K562 (cell line): ENCODE data around the gene GLCCI1. TPM values are rescaled to one million over a fixed set of nuclear protein-coding genes. Genes with fewer than 3 reads are reported as not detected.

ENCODE experiments used
- ATAC-seq: fragments of 200-7000 bp; cut with Tn5 transposase; 3 replicates; pipeline ENCODE4 v1.9.1; 2020; ENCODE audit warnings: moderate library complexity
- BruUV-seq: library from RNA; stranded (reverse); fragments of 400-500 nt; replicated peaks from 2 replicates; lab custom pipeline; 2021; lab: Mats Ljungman, UMichigan
- CTCF ChIA-PET: fragments of 300-600 bp; formaldehyde crosslinking; extraction: SDS; loops from one replicate; lab custom pipeline; 2021; ENCODE audit warnings: low intra/inter-chr PET ratio; lab: Yijun Ruan, JAX
- POLR2A ChIA-PET: fragments of 300-600, 350-650 bp; sonication (Branson Sonifier 250); formaldehyde crosslinking; extraction: SDS; loops from one replicate; lab custom pipeline; 2021; ENCODE audit warnings: antibody characterized with exemption, inconsistent platforms; lab: Yijun Ruan, JAX
- DNase-seq, 4 experiments: peaks; one replicate each; pipeline versions ENCODE4 v3.0.0 to v3.0.0-alpha.2; 2011 to 2018; ENCODE audit warnings: low spot score in 3 of 4, mixed read lengths in 3 of 4; ENCODE audit errors: extremely low read depth in 1 of 4
- FAIRE-seq: peaks from 2 replicates; lab custom pipeline; 2011; peaks lifted over from hg19 to GRCh38; lab: Jason Lieb, UNC
- H2AFZ ChIP-seq: 2 replicates; pipeline ENCODE4 v1.6.0; 2011; ENCODE audit warnings: low read depth, low read length, control low read depth, inconsistent platforms
- H3K27ac ChIP-seq: fragments of 200-600 bp; 3 replicates; pipeline ENCODE4 v1.8.0; 2011; ENCODE audit warnings: low read depth, mild to moderate bottlenecking, control low read depth, inconsistent platforms, low read length, moderate library complexity, mixed read lengths; ENCODE audit errors: extremely low read depth
- H3K27me3 ChIP-seq, 2 experiments: fragments of 300-600 bp in 1 of 2; 2 replicates in 1 of 2; 3 replicates in 1 of 2; pipeline versions ENCODE4 v1.6.0 to v1.8.0; 2011; ENCODE audit warnings: inconsistent platforms in 2 of 2, low read length in 2 of 2, mild to moderate bottlenecking in 1 of 2, mixed read lengths in 1 of 2, moderate library complexity in 1 of 2; ENCODE audit not compliant: control insufficient read depth in 2 of 2, insufficient read depth in 2 of 2
- H3K36me3 ChIP-seq: fragments of 300-600 bp; 3 replicates; pipeline ENCODE4 v1.8.0; 2011; ENCODE audit warnings: mild to moderate bottlenecking, low read length, inconsistent platforms; ENCODE audit not compliant: control insufficient read depth, insufficient read depth
- H3K4me1 ChIP-seq, 2 experiments: fragments of 200-600 bp in 1 of 2; replicated peaks in 1 of 2; 2 replicates in 1 of 2; 3 replicates in 1 of 2; pipeline versions ENCODE4 v1.5.1 to v1.8.0; 2011; ENCODE audit warnings: inconsistent platforms in 2 of 2, low read length in 2 of 2, mild to moderate bottlenecking in 1 of 2, mixed read lengths in 1 of 2, moderate library complexity in 1 of 2; ENCODE audit not compliant: control insufficient read depth in 2 of 2, insufficient read depth in 2 of 2
- H3K4me2 ChIP-seq: 2 replicates; pipeline ENCODE4 v1.6.1; 2011; ENCODE audit warnings: low read length, control low read depth, inconsistent platforms, mixed read lengths; ENCODE audit not compliant: insufficient read depth
- H3K4me3 ChIP-seq: fragments of 200-600 bp; sonication (generic), shearing (Covaris generic); 2 replicates; pipeline ENCODE4 v1.5.1; 2016; ENCODE audit warnings: control low read depth, inconsistent platforms
- H3K79me2 ChIP-seq: fragments of 200-600 bp; 3 replicates; pipeline ENCODE4 v1.8.0; 2011; ENCODE audit warnings: low read length, inconsistent platforms; ENCODE audit not compliant: control insufficient read depth, insufficient read depth
- H3K9ac ChIP-seq, 2 experiments: 2 replicates each; pipeline versions ENCODE4 v1.6.0 to v1.6.1; 2011; ENCODE audit warnings: low read depth in 2 of 2, low read length in 2 of 2, control low read depth in 1 of 2, inconsistent platforms in 1 of 2, mild to moderate bottlenecking in 1 of 2, mixed read lengths in 1 of 2; ENCODE audit not compliant: insufficient read depth in 1 of 2
- H3K9me1 ChIP-seq: one replicate; pipeline ENCODE4 v1.6.0; 2011; ENCODE audit warnings: inconsistent platforms, mild to moderate bottlenecking, low read length, moderate library complexity; ENCODE audit not compliant: control insufficient read depth, insufficient read depth
- H3K9me3 ChIP-seq: replicated peaks from 2 replicates; pipeline ENCODE4 v1.5.1; 2011; ENCODE audit warnings: low read depth, low read length, inconsistent platforms; ENCODE audit not compliant: control insufficient read depth, insufficient read depth
- H4K20me1 ChIP-seq: replicated peaks from 2 replicates; pipeline ENCODE4 v1.6.1; 2011; ENCODE audit warnings: low read length, inconsistent platforms, mixed read lengths; ENCODE audit not compliant: control insufficient read depth, insufficient read depth
- CBX2 ChIP-seq: fragments of 200-600 bp; sonication (generic); IDR thresholded peaks from one replicate; pipeline ENCODE4 v1.6.1; 2012; ENCODE audit warnings: mild to moderate bottlenecking, low read length, inconsistent platforms; ENCODE audit not compliant: insufficient read depth, poor library complexity, severe bottlenecking
- KDM1A ChIP-seq, 2 experiments: fragments of 450-650 bp; IDR thresholded peaks; 2 replicates each; pipeline ENCODE4 v1.6.1; 2016; ENCODE audit warnings: mild to moderate bottlenecking in 2 of 2
- NBN ChIP-seq: fragments of 450-650 bp; IDR thresholded peaks from 2 replicates; pipeline ENCODE4 v1.6.1; 2016; ENCODE audit warnings: low read depth, mild to moderate bottlenecking
- NFE2L1 ChIP-seq: fragments of 450-650 bp; IDR thresholded peaks from 2 replicates; pipeline ENCODE4 v1.6.1; 2016; ENCODE audit warnings: missing genetic modification characterization, low read depth, mild to moderate bottlenecking, missing compliant biosample characterization, moderate library complexity, borderline replicate concordance
- NR0B1 ChIP-seq: fragments of 450-650 bp; IDR thresholded peaks from one replicate; pipeline ENCODE4 v1.6.1; 2018; ENCODE audit warnings: mild to moderate bottlenecking, moderate library complexity; ENCODE audit not compliant: partially characterized antibody
- RAD21 ChIP-seq, 2 experiments: fragments of 250-450 bp in 1 of 2; fragments of 450-650 bp in 1 of 2; sonication (Bioruptor Pico) in 1 of 2; formaldehyde crosslinking in 1 of 2; IDR thresholded peaks in 1 of 2; conservative IDR thresholded peaks in 1 of 2; 2 replicates each; pipeline versions ENCODE4 v1.4.0 to v1.8.0; 2020 to 2022; ENCODE audit warnings: mild to moderate bottlenecking in 2 of 2, moderate library complexity in 1 of 2
- SMARCB1 ChIP-seq: IDR thresholded peaks from 2 replicates; pipeline ENCODE4 v1.6.1; 2011; ENCODE audit warnings: improper control_type of control experiment, low read depth; ENCODE audit not compliant: insufficient read length
- STAT5B ChIP-seq: fragments of 250-450 bp; sonication (Bioruptor Pico); IDR thresholded peaks from 2 replicates; pipeline ENCODE4 v1.8.0; 2021; ENCODE audit warnings: mild to moderate bottlenecking, inconsistent platforms
- TBP ChIP-seq: optimal IDR thresholded peaks from 2 replicates; pipeline ENCODE3; 2011; ENCODE audit warnings: low read depth, low read length, improper control_type of control experiment
- ZC3H4 ChIP-seq: sonication (generic); formaldehyde crosslinking; IDR thresholded peaks from 2 replicates; pipeline ENCODE4 v1.9.0; 2021; ENCODE audit warnings: missing genetic modification reagents, borderline replicate concordance
- ZNF24 ChIP-seq: fragments of 450-650 bp; IDR thresholded peaks from 2 replicates; pipeline ENCODE4 v1.6.1; 2016
- ZNF830 ChIP-seq: fragments of 250-450 bp; sonication (Bioruptor Pico); IDR thresholded peaks from 2 replicates; pipeline ENCODE4 v1.5.0; 2021; ENCODE audit warnings: mild to moderate bottlenecking
- WGBS: fragments of 100-300 bp; shearing (Covaris generic); methylation state at CpG from one replicate; pipeline ENCODE4 v1.1.6; 2016; ENCODE audit warnings: low coverage, mixed read lengths; ENCODE audit not compliant: insufficient coverage; ENCODE audit errors: missing lambda C conversion rate; 5-methylcytosine and 5-hydroxymethylcytosine counted together
- in situ Hi-C: fragments of 300-500 bp; cut with MboI; formaldehyde crosslinking; loops from 4 replicates; pipeline ENCODE4 v1.15.0; 2018; ENCODE audit warnings: inconsistent platforms, mixed read lengths
- intact Hi-C: fragments of 100-400 bp; cut with micrococcal nuclease; formaldehyde crosslinking; loops from 2 replicates; pipeline ENCODE4 v1.14.2; 2022
- polyA plus RNA-seq, 8 experiments: library from polyadenylated mRNA; depleted of rRNA in 4 of 8; stranded (reverse) in 5 of 8; unstranded in 3 of 8; fragments of >200 nt; fragmentation: Nextera tagmentation in 2 of 8; fragmentation: Illumina TruSeq in 1 of 8; extraction: Ambion mirVana in 2 of 8; extraction: Trizol in 1 of 8; gene quantifications; 2 replicates each; pipeline versions ENCODE4 v1.2.1 to v1.2.3, GENCODE V29; 2011 to 2014; ENCODE audit warnings: inconsistent platforms in 1 of 8, missing spikeins in 1 of 8
- total RNA-seq, 7 experiments: library from RNA; depleted of rRNA in 6 of 7; stranded (reverse); fragments of >200 nt in 6 of 7; fragmentation: Illumina TruSeq in 2 of 7; extraction: Trizol in 2 of 7; gene quantifications; 2 replicates each; pipeline versions ENCODE4 v1.2.1 to v1.2.3, GENCODE V29; 2011 to 2021; ENCODE audit warnings: low replicate concordance in 1 of 7
- TF ChIP-seq, protein P1 (sequence below): fragments of 450-650 bp; formaldehyde crosslinking; IDR thresholded peaks from 2 replicates; pipeline ENCODE4 v1.4.0; 2022; ENCODE audit warnings: missing genetic modification characterization
- TF ChIP-seq, protein P2 (sequence below): fragments of 250-450 bp; sonication (Bioruptor Pico); IDR thresholded peaks from 2 replicates; pipeline ENCODE4 v1.5.0; 2021
- TF ChIP-seq, protein P3 (sequence below), 2 experiments: fragments of 450-650 bp in 1 of 2; sonication (generic) in 1 of 2; formaldehyde crosslinking in 1 of 2; IDR thresholded peaks in 1 of 2; conservative IDR thresholded peaks in 1 of 2; 2 replicates each; pipeline versions ENCODE4 v1.6.1 to v1.8.1; 2016 to 2023; ENCODE audit warnings: mild to moderate bottlenecking in 2 of 2, moderate library complexity in 2 of 2, inconsistent platforms in 1 of 2, missing genetic modification reagents in 1 of 2

Gene GLCCI1
- total and polyA plus RNA-seq, 9 of the 15 experiments (the other 6 are each of a cell fraction or from before 2014, with no cell fraction given) = 2.7 to 11.9 (median 7.2) TPM

DNA sequence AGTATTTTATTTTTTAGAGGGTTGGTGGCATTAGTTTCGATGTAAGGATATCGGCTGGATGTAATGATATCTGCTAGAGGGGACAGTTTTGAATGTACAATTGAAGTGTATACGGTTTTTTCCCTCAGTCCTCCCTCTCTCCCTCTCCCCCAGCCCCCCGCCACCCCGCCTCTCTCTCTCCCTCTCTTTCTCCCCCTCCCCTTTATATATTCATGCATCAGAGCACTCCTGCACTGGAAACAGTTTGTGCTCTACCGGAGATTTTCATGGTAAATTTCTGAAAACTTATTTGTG lies 1.6 kb downstream of the GLCCI1 start (continued):
- no peak for TF ChIP-seq SMARCB1

DNA sequence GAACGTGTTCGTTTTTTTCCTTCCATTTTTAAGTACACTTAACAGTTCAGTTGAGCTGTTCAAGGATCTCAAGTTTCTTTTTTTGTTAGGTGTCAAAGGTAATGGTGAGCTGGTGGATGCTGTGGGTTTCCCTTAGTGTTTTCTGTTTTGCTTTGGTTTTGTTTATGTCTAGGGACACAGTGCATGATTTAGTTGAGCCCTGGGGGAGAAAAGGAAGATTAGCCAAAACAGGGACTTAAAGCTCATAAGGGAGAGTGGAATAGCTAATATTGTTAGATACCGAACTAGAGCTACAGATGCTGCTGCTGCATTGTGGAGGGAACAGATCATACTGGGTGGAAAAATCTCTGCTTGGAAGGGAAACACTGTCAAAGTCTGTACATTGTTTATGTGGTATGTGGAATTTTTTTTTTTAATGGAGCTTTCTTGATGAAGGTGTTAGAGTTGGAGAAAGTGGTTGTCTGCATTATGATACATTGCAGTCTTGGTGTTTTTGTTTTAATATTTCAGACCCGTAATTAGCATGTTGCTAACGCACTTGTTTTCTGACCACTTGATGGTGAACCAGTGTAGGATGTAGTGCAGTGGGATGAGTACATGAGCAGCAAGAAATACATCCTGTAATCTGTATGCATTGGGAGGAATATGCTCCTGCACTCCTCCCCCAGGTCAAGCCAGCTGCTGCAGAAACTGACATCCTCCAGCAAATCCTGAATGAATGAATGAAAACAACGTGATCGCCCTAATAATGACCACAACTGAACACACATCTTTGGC lies 2.1 kb downstream of the GLCCI1 start:
- no peaks in the 10 kb centered on the region for H3K27me3 ChIP-seq
- in situ Hi-C loops = loop anchor here (10.0 kb wide), 1 partner anchor 224 kb away; no protein-coding TSS in a partner anchor
- TF ChIP-seq CBX2 = no peak
- TF ChIP-seq, protein P1, sequence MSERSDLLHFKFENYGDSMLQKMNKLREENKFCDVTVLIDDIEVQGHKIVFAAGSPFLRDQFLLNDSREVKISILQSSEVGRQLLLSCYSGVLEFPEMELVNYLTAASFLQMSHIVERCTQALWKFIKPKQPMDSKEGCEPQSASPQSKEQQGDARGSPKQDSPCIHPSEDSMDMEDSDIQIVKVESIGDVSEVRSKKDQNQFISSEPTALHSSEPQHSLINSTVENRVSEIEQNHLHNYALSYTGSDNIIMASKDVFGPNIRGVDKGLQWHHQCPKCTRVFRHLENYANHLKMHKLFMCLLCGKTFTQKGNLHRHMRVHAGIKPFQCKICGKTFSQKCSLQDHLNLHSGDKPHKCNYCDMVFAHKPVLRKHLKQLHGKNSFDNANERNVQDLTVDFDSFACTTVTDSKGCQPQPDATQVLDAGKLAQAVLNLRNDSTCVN = no peak
- 0 out of 4 replicates have a peak, but pooled peaks of 1 of the 2 experiments have one; percentile 12 for TF ChIP-seq KDM1A (IDR thresholded peaks at IDR 0.05)
- peak; percentile 88 for TF ChIP-seq ZNF24
- no peak for TF ChIP-seq TBP
- TF ChIP-seq STAT5B (CRISPR knock-in tag) = no peak
- TF ChIP-seq NFE2L1 (tag) = no peak
- no peak for TF ChIP-seq NR0B1
- TF ChIP-seq, protein P2, sequence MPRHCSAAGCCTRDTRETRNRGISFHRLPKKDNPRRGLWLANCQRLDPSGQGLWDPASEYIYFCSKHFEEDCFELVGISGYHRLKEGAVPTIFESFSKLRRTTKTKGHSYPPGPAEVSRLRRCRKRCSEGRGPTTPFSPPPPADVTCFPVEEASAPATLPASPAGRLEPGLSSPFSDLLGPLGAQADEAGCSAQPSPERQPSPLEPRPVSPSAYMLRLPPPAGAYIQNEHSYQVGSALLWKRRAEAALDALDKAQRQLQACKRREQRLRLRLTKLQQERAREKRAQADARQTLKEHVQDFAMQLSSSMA (CRISPR knock-in tag) = no peak
- TF ChIP-seq, protein P3, sequence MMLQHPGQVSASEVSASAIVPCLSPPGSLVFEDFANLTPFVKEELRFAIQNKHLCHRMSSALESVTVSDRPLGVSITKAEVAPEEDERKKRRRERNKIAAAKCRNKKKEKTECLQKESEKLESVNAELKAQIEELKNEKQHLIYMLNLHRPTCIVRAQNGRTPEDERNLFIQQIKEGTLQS (IDR thresholded peaks at IDR 0.05) = no peak
- TF ChIP-seq, protein P3 (CRISPR knock-in tag; conservative IDR thresholded peaks at IDR 0.05) = no peak
- no peak for TF ChIP-seq NBN
- TF ChIP-seq RAD21 (CRISPR knock-in tag; conservative IDR thresholded peaks at IDR 0.05 in 1 of 2, IDR thresholded peaks at IDR 0.05 in 1 of 2) = peak in 1 of 2 experiments; percentile 16; a peak in 2 of 4 replicates
- no peak for TF ChIP-seq ZNF830 (CRISPR knock-in tag)
- no peak for TF ChIP-seq ZC3H4 (CRISPR knock-in tag)

More for the DNA sequence above, 2.1 kb downstream of the GLCCI1 start:
- TSS peak; percentile 47 for BruUV-seq
- 3% methylated on average over 7 of the region's 7 CpGs for WGBS
- peak overlapping the region; percentile 84 for H3K4me3 ChIP-seq
- H4K20me1 ChIP-seq = peaks cover 3% of the 10 kb centered on the region; the same call in 1 of the 2 replicates
- peak; percentile 44 for FAIRE-seq
- H2AFZ ChIP-seq = no peak overlapping the region
- peaks cover 6 to 11% of the 10 kb centered on the region in 2 experiments; a peak in 4 of 5 replicates for H3K4me1 ChIP-seq
- peak in 2 of 4 experiments; percentile 16 to 45 for DNase-seq
- no peaks in the 10 kb centered on the region for H3K9me3 ChIP-seq
- H3K4me2 ChIP-seq = peak overlapping the region; percentile 67
- no peaks in the 10 kb centered on the region for H3K9me1 ChIP-seq
- intact Hi-C loops = loop anchor here (2.0 to 10.0 kb wide), 2 partner anchors 220 to 286 kb away; no protein-coding TSS in a partner anchor
- peaks cover 58% of the 10 kb centered on the region for H3K79me2 ChIP-seq
- peak overlapping the region; percentile 1 to 17; a peak in 2 of 4 replicates for H3K9ac ChIP-seq
- POLR2A ChIA-PET = interaction anchor here (0.5 to 2.2 kb wide), 7 partner anchors 11 to 98 kb away, joined by 3 to 12 read pairs (median 3); no protein-coding TSS in a partner anchor
- CTCF ChIA-PET = no interaction called here
- H3K36me3 ChIP-seq = no peaks in the 10 kb centered on the region
- no peak for ATAC-seq
- peak overlapping the region; percentile 57; the same call in 1 of the 3 replicates for H3K27ac ChIP-seq
